ENCODE measurements around the gene ROR2.
"Not testable (repeated sequence)": the region's sequence is repeated elsewhere in the genome, so short reads cannot be mapped to it uniquely, and the experiment has no call there.

Gene ROR2

DNA sequence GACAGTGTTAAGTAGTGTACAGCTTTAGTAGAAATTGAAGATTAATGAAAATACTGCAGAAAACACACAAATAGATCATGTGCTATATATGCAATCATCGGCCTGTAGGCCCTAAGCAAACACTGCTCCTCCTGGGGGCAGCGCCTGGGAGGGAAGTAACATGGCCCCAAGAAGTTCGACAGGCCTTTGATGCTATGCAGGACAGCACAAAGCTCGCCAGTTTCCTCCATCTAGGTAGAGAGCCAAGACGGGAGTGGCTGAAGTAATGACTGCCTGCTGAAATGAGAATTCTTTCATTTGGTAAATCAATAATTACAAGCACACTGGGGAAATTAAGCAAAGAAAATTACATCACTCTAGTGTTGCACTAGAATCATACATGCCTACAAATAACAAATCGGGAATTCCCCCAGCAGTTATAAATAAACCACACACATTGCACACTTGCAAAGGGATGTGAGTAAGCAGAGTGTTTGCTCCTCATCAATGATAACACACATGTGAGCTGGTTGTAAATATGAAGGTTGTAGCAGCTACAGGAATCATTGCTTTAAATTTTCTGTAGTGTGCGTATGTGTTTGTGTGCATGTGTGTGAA, 306.4 kb downstream of the ROR2 start:
- DNase-seq (ENCODE audit: low read depth, low spot score): no peak

DNA sequence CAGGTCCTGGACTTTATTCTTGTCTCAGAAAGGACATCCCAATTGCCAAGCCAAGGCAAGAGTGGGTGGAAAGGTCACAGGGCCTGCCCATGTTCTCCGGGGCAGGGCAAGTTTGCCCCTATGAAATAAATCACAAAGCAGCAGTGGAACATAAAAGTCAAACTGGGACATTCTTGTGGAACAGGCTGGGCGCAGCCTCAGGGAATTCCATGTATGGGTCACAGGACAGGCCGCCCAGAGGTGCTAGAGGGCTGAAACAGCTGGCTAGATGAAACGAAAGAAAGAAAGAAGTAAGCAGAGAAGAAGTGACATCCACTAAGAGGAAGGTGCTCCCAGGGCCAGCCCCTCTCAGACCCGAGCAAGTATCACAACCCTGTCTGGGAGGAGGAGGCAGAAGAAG, 307.3 kb downstream of the ROR2 start:
- no peak for DNase-seq (ENCODE audit: low read depth, low spot score)

DNA sequence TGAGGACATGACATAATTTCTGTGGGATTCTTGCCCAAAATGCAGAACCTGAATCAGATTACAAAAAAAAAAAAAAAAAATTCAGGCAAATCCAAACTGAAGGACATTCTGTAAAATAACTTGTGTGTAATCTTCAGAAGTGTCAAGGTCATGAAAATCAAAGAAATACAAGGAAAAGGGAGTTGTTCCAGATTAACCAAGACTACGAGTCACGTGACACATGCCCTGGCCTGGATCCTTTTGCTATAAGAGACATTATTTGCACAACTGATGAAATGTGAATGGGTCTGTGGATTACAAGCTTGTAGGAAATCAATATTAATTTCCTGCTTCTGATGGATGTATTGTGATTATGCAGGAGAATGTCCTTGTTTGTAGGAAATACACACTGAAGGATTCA, 309.6 kb downstream of the ROR2 start:
- DNase-seq (ENCODE audit: low read depth, low spot score): no peak

DNA sequence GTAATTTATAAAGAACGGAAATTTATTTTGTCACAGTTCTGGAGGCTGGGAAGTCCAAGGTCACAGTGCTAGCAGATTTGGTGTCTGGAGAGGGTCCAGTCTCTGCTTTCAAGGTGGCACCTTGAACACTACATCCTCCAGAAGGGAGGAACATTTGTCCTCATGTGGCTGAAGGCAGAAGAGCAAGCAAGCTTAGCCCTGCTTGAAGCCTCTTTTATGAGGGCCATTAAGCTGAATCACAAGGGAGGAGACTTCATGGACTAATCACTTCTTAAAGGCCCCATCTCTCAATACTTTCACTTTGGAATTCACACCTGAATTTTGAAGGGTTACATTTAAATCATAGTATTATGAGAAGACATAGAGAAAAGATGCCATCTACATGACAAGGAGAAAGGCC, 311.0 kb downstream of the ROR2 start:
- no peak for DNase-seq (ENCODE audit: low read depth, low spot score)

DNA sequence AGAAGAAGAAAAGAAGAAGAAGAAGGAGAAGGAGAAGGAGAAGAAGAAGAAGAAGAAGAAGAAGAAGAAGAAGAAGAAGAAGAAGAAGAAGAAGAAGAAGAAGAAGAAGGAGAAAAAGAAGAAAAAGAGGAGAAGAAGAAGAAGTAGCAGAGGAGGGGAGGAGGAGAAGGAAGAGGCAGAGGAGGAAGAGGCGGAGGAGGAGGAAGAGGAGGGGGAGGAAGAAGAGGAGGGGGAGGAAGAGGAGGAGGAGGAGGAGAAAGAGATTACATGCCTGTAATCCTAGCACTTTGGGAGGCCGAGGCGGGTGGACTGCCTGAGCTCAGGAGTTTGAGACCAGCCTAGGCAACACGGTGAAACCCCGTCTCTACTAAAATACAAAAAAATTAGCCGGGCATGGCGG, 315.2 kb downstream of the ROR2 start:
- not testable (repeated sequence) for DNase-seq (ENCODE audit: low read depth, low spot score)

DNA sequence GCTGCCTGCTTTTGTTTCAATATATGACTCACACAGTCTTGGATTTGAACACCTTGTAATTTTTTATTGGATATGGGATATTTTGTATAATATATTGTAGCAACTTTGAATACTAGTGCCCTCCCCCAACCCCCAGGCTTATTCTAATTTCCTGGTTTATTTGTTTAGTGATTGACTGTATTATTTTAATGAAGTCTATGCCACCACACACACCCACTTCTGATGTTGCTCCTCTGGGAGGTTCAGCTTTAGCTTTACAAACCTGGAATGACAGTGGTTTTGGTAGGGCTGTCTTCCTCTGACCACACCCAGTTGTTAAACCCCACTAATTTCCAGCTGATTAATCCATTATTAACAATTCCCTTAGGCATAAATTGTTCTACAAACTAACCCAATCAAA, 320.3 kb downstream of the ROR2 start:
- no peak for DNase-seq (ENCODE audit: low read depth, low spot score)

DNA sequence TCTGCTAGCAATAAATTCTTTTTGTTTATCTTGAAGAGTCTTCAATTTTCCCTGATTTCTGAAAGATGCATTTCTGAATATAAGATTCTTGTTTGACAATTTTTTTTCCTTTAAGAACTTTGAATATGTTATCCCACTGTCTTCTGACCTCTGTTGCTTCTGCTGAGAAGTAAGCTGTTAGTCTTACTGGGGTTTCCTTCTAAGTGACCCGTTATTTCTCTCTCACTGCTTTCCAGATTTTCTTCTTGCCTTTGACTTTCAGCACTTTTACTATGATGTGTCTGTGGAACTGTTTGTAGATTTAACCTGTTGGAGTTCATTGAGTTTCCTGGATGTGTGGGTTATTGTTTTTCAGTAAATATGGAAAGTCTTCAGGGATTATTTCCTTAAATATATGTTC, 321.1 kb downstream of the ROR2 start:
- no peak for DNase-seq (ENCODE audit: low read depth, low spot score)

DNA sequence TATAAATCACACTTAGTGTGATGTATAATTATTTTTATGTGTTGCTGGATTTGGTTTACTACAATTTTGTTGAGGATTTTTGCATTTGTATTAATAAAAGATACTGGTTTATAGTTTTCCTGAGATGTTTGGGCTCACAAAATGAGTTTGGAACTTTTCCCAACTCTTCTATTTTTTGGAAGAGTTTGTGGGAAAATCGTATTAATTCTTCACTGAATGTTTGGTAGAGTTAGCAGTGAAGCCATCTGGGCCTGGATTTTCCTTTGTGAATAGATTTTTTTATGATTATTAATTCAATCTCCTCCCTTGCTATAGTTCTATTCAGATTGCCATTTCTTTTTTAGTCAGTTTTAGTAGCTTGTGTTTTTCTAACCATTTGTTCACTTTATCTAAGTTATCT, 324.7 kb downstream of the ROR2 start:
- no peak for DNase-seq (ENCODE audit: low read depth, low spot score)

DNA sequence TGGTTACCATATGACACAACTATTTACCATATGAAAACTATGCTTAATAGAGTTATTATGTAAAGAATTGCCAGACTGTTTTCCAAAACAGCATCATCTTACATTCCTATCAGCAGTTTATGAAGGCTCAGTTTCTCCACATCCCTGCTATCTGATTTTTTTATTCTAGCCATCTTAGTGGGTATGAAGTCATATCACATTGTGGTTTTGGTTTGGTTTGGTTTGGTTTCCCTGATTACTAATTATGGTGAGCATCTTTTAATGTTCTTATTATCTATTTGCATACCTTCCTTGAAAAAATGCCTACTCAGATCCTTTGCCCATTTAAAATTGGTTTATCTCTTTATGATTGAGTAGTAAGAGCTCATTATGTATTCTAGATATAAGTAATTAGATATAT, 327.0 kb downstream of the ROR2 start:
- DNase-seq (ENCODE audit: low read depth, low spot score): no peak

DNA sequence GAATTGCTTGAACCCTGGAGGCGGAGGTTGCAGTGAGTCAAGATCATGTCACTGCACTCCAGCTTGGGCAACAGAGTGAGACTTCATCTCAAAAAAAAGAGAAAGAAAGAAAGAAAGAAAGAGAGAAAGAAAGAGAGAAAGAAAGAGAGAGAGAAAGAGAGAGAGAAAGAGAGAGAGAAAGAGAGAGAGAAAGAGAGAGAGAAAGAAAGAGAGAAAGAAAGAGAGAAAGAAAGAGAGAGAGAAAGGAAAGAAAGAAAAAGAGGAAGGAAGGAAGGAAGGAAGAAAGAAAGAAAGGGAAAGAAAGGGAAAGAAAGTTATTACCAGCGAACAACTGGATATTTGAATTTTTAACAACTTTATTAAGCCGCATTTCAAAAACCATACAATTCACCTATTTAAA, 327.9 kb downstream of the ROR2 start:
- DNase-seq (ENCODE audit: low read depth, low spot score): not testable (repeated sequence)

DNA sequence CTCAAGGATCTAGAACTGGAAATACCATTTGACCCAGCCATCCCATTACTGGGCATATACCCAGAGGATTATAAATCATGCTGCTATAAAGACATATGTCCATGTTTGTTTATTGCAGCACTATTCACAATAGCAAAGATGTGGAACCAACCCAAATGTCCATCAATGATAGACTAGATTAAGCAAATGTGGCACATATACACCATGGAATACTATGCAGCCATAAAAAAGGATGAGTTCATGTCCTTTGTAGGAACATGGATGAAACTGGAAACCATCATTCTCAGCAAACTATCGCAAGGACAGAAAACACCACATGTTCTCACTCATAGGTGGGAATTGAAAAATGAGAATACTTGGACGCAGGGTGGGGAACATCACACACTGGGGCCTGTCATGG, 336.0 kb downstream of the ROR2 start:
- not testable (repeated sequence) for DNase-seq (ENCODE audit: low read depth, low spot score)

DNA sequence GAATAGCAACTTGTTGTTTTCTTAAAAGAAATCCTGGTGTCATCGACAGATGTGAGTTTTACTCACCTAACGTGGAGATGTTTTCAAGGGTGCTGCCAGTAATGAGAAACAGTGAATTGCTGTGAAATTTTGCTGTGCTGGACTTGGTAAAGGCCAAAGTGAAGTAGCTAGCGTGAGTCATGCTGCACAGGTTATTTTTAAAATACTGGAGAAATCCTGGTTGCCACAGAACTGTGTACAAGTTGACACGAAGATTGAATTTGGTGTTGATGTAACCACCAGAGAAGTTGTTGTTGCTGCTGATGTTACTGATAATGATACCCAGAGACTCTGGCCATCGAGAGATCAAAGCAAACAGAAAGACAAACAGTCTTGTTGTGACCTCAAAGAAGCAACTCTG, 338.4 kb downstream of the ROR2 start:
- DNase-seq (ENCODE audit: low read depth, low spot score): no peak

DNA sequence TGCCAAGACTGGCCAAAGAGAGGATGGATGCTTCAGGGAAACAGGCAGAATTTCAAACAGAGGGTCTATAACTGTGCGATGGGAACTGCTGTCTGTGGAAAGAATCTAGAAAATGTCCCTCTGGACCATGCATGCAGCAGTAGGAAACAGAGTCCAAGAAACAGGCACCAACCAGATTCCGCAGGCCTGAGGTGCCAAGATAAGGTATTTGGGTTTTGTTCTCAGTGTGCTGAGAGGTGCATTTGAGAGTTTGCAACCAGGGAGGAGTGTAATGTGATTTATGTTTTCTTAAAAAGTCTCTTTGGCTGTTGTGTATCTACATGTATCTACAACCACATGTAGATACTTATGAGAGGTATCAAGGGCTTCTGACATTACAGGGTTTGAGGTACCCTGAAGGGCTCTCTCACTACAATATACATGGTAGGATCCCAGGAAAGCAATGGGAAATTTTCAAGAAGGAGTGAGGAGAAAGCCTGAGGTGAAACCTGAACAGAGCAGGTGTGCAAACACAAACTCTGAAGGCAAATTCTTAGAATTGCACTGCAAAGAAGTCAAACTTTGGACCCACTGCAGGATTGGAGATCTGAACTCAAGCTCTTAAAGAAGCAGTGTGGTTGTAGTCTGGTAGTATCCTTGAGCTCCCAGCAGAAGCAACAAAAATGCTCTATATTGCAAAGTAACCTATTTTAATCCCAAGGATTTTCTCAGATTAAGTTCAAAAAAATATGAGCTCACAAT, 343.6 kb downstream of the ROR2 start:
- no peak for DNase-seq (ENCODE audit: low read depth, low spot score)

DNA sequence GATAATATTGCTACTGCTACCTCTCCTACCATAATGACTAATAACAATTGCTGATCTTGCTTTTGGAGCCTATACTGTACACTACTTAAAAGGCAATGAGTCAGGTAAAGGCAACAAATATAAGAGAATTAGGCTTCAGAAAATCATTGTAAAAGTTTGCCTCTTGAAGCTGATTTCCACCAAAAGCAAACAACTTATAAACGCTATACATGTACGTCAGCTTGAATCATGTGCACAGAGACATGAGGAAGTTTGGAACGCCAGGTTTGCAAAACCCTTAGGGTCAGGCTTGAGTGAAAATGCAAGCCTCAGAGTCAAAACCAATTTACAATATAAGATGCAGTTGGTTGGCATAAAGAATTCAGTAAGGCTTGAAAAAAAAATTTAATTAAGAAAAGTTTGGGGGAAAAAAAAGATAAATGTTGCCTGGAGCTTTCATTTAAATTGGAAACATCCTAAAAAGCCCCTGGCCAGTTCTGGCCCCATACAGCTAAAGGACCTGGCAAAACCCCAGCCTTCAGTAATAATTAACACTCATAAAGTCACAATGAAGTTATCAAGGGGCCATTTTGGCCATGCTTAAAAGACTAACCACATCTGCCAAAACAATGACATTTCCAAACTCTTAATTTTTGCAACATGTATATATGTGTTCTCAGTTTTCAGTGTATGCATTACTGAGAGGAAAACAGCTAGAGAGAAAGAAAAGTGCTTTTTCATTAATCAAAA, 345.4 kb downstream of the ROR2 start:
- DNase-seq (ENCODE audit: low read depth, low spot score): no peak

DNA sequence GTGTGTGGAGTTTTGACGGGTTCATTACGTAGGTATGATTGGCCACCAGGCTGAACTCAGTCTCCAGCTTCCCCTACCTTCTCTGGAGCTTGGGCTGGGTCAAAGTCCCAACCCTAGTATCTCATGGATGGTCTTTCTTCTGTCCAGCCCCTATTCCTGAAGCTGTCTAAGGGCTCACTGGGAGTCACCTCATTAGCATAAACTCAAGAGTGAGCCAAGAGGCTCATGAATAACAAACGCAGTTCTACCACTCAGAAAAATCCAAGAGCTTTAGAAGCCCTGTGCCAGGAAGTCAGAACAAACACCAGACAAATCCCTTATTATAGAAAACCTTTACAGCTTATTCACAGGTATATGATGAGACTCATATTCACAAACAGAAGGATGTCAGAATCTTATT, 346.1 kb downstream of the ROR2 start:
- no peak for DNase-seq (ENCODE audit: low read depth, low spot score)

DNA sequence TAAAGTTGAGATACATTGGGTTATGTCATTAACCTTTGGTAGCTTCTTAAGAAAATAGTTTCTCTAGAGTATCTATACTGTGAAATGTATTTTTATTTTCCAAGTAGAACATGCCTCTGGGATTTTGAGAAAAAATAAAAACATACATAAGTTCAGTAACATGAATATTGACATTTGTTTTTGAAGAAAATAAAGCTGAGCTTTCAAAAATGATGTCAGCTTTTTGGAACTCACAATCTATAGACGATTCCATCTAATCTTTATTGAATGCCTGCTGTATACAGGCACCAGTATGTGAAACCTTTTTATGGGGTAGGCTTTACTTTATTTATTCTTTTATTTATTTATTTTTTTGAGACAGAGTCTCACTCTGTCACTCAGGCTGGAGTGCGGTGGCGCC, 350.5 kb downstream of the ROR2 start:
- DNase-seq (ENCODE audit: low read depth, low spot score): no peak

DNA sequence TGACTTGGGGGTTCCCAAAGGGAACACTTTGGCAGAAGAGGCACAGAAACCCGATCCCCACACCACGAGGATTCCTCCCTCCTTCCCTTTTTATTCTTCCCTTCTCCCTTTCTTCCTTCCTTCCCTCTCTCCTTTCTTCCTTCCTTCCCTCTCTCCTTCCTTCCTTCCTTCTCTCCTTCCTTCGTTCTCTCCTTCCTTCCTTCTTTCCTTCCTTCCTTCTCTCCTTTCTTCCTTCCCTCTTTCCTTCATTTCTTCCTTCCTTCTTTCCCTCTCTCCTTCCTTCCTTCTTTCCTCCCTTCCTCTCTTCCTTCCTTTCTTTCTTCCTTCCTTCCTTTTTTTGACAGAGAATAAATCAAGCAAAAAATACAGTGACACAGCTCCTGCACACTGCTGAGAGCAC, 358.4 kb downstream of the ROR2 start:
- no peak for DNase-seq (ENCODE audit: low read depth, low spot score)

DNA sequence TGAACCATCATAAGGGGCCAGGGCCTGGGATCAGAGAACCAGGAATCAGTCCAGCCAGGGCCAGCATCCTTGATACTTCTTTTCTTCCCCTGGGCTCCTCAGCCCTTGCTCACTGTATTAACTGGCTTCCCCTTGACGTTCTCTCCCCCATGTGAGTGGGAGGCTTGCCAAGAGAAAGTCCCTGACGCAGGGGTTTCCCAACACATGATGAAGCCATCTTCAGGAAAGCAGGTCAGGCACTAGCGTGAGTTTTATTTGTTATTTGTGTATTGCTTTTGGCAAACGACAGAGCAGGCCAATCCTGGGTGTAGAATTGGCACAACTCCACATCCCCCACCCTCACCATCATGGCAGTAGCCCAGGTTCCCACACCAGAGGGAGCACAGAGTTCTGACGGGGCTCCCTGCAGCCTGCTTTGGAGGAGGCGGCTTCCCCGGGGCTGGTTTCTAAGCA, 360.9 kb downstream of the ROR2 start:
- DNase-seq (ENCODE audit: low read depth, low spot score): no peak

DNA sequence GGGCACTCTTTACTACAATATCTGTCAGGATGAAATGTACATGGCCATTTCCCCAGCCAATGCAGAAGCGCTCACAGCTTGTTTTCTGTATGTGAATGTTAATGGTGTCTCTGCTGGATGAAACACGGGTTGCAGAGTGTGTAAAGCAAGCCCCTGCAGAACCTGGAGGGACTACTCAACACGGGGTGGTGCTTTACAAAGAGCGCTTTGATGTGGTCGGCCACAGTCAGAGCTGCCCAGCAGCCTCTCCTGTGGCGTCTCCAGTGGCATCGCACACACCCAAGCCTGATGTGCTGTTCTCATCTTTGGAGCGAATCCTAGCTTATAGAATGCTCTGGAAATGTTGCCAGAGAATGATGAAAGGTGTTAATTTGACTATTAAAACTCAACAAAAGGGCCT, 363.7 kb downstream of the ROR2 start:
- no peak for DNase-seq (ENCODE audit: low read depth, low spot score)

DNA sequence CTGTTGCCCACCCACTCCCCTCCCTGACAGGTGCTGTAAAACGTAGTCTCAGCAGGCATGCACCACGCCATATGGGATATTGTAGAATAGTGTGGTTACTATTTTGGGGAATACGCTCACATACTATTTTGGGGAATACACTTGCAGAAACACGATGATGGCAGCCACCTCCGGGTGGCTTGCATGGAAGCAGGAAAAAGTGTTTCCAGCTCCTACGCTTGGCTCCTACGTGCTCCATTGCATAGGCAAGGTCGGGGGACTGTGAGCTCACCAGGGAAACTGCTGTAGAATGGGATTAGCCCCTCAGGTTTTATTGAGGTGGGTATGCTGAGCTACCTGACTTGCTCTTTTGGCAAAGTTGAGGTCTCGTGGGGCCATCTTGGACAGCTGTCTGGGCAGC, 366.1 kb downstream of the ROR2 start:
- DNase-seq (ENCODE audit: low read depth, low spot score): no peak

DNA sequence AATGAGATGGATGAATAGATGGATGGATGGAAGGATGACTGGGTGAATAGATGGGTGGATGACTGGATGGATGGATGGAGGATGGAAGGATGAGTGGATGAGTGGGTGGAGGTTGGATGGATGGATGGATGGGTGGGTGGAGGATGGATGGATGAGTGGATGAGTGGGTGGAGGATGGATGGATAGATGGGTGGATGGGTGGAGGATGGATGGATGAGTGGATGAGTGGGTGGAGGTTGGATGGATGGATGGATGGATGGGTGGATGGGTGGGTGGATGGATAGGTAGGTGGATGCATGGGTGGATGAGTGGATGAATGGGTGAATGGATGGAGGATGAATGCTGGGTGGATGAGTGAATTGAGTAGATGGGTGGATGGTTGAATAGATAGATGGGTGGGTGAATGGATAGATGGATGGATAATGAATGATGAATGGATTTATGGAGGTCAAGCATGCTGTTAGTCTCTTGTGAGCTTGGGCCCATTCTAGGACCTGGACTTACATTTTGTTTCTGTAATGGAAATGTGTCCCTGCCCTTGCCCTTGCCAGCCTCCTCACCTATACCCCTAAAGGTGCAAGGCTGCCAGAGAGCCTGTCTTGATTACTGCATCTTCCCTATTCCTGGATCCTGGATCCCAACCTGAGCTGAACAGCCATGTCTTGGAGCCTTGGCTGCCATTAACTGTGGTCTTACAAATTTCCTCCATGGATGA, 366.7 kb downstream of the ROR2 start:
- DNase-seq (ENCODE audit: low read depth, low spot score): no peak

DNA sequence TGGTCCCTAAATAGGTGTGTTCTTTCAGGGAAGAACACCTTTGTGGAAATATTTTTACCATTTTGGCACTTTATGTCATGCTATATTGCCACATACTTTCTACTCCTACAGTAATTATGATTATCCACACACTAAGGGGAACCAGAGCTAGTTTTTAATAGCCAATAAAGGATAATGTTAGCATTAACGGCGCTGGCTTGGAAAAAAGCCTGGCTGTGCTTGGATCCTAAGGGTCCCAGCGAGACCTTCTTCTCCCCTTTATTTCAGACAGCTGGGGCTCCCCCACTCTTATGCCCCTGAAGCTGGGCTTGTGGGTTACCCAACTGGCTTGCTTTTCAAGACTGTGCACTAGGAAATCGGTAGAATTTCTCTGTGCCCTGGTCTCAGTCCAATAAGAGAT, 367.8 kb downstream of the ROR2 start:
- DNase-seq (ENCODE audit: low read depth, low spot score): no peak
